IPS DF 19.7 (cell line): ENCODE measurements around the gene KIF26B.
"Not testable (repeated sequence)": the region's sequence is repeated elsewhere in the genome, so short reads cannot be mapped to it uniquely, and the experiment has no call there.

Experiments
- DNase-seq: peaks from one replicate; pipeline ENCODE4 v3.0.0-alpha.2; 2013; ENCODE audit warnings: low read depth, low spot score

Gene KIF26B

DNA sequence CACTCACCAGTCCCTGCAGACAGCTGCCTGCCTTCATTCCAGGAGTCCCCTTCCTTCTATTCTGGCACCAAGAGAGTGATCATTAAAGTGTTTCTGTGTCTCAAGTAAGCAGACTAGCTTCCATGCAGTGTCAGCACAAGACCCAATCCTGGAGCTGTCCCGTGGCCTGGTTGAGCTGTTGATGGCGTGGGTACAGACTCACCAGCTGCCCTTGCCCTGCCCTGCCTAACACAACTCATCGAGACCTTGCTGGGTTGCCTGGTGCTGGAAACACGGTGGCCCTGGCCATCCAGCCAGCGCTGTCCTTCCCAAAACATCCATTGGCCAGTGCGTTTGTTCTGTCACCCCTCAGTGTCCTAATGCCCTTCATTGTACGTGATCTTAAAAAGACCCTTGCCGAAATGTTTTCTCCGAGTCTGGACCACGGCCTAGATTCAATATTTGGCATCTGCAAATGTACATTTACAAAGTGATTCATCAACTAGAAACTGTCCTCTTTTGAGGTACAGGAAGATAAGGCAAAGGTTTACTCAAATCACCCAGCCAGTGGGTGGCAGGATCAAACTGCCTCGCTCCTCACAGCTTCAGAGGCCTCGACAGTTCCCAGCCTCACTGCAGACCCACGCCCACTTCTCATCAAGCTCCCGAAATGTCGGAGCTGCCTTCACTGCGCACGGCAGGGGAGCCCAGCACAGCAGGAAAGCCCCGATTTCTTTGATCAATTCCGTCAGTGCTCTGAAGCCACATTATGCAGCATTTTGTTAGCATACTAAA lies 494.2 kb downstream of the KIF26B start:
- DNase-seq = no peak

DNA sequence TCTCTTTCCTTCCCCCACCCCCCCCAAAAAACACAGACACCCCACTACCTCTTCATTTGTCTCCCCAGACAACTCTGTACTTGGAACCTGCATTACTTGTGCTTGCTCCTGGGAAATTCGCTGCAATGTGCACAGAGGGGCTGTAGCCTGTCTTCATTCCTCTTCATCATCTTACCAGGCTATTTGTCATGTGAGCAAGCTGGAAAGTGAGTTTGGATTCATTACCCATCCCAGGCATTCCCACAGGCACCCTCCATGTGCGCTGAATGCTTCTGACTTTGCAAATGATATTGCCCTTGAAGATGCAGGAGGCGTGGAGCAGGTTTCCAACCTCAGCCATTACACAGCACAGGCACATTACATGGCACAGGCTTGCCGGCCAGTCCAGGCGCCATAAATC lies 494.9 kb downstream of the KIF26B start:
- no peak for DNase-seq

DNA sequence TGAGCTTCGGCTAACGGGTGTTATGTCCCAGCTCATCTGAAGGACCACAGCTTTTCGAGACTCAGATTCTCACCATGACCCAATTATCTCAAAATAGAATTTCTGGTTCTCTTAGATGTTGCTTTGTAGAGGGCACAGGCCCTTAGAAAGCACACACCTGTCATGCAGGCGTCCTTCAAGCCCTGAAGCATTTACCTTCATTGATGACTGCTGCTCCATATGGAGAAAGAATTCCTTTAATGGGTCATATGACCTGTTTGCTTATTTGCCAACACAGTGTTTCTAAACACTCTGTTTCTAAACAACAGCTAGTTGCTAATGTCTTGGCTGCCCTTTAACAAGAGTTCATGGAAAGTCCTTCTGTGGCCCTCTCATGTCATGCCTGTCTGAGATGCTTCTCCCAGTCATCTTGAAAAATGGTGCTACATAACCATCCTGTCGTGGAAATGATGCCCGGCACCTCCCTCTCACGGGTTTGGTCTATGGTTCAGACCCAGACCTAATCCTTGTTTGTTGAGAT lies 495.7 kb downstream of the KIF26B start:
- no peak for DNase-seq

DNA sequence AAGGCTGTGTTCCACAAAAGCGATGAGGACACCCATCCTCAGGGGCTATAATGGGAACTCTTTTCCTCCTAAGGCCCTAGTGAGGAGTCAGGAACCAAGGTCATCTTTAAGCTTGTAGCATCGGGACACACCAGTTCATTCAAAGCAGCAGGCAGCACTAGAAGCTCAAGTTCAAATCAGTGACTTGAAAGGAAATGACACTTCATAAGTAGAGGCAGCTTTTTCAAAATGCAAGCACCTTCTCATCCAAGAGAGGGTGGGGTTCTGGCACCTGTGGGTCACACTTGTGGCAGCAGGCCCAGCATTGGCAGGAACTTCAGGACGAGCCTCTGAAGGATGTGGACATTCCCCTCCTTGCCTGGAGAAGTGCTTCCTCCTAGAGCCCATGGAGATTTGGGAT lies 496.3 kb downstream of the KIF26B start:
- no peak for DNase-seq

DNA sequence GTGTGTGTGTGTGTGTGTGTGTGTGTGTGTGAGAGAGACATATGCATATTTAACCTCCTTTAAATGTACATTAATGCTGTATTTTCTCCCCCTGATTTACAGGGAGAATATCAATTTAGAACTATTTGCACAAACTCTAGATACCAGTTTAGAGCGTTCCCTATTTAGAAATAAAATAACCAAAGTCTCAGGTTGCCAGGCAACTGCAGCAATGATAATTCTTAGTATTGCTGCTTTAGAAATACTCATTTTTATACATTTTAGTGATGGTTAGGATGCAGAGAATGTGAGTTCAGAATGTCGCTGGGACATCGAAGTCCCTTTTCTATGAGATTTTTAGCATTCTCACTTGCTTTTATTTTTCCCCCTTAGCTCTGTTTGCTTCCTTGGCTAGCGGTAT lies 497.3 kb downstream of the KIF26B start:
- DNase-seq = no peak

DNA sequence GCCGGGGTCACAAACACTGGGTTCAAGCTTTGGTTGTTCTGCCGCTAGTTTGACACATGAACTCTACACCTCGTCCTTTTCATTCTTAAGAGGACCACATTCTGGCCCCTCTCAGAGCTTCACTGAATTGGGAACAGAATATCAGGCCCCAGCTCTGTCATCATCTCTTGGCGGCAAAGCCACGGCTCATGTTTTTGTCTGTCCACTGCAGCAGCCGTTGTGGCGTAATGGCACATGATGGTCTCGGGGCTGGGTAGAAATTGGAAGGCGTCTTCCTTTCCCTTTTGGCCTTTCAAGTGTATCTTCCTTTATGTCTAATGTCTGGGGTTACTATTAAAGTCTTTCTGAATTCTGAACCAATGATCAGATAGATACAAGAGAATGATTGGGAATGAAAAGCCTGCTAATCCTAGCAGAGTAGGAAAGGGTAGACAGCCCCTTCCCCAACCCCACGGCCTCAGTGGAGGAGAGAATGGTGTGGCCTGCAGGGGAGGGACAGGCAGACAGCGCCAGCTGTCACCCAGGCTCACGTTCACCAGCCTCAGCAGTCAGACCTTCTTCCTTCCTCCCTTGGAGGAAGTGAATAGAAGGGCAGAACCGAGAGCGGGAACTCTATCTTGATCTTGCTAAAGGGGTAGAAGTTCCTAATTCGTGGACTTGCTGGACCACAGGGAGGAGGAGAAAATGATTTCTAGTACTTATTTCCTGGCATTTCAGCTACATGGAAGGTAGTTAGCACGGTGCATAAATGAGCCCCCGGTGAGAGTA lies 498.1 kb downstream of the KIF26B start:
- no peak for DNase-seq

DNA sequence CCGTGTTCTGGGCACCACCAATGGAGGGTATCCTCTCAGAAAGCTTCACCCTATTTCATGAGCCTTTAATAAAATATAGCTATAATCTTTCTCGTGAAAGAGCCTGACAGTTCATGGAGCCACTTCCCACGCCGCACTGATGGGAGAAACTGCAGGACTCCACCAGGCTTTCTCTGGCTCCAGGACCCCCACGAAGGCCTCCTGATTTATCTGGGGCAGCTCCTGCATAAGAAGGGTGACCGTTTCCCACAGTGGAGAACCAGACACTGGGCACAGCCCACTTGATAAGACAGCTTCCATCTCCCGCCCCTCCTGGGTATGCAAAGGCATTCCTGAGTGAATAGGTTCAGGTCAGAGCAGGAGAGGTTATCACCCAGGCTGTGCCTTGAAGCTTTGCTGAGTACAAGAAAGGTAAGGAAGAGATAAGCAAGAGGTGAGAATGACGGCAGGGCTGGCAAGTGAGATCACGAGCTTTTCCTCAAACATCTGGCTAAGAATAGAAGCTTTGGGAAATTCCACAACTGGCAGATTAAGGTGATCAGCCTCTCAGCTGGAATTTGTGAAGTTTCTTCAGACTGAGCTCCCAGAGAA lies 499.8 kb downstream of the KIF26B start:
- DNase-seq = no peak

DNA sequence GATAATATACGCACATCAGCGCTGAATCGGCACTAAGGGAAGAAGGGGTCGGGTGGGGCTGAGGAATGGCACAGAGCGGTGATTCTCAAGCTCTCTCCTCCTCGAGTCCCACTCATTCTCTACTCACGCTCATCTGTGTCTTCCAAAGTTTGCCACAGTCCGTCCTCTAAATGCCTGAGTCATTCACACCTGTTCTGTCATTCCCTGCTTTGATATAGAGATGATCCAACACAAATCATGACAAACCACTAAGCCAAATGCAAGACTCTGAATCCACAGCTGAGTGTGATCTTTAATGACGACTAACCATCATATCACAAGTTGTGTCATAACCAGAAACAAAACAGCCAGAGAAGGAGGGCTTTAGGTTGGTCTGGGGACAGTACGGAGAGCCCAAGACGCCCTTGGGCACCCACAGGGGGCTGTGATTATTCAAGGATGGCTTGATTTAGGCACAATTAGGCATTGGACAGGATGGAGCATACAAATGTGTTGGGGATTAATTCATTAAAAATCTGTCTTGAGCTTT lies 501.5 kb downstream of the KIF26B start:
- DNase-seq = no peak

DNA sequence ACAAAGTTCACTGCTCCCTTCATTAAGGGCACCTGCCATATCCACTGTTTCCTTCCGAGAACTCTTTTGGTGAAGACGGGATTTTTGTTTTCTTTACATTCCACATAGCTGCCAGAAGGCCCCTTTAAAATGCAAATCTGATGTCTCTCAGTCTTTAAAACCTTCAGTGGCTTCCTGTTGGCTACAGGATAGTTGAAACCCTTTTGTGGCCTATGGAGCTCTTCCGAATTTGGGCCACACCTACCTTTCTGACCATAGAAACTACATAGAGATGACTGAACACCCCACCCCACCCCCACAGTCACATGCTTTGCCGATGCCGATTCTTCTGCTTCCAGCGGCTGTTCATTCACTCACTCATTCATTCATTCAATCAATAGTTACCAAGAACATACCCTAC lies 502.6 kb downstream of the KIF26B start:
- peak; percentile 20 for DNase-seq

DNA sequence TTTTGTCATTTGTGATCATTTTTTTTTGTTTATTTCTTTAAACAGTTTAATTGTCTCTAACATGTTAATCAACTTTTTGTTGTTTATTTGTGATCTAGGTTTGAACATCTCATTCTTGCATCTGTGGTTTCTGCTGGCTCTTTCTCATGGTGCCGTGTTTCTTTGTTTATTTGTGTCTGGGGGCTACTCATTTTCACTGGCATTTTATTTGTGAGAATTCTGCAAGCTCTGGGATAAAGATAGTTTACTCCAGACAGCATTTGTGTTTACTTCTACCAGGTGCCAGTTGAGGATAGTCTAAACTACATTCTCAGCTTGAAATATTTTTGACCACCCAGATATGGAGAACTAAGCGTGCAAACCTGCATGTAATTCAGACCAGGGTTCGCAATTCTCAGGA lies 508.6 kb downstream of the KIF26B start:
- DNase-seq = no peak

DNA sequence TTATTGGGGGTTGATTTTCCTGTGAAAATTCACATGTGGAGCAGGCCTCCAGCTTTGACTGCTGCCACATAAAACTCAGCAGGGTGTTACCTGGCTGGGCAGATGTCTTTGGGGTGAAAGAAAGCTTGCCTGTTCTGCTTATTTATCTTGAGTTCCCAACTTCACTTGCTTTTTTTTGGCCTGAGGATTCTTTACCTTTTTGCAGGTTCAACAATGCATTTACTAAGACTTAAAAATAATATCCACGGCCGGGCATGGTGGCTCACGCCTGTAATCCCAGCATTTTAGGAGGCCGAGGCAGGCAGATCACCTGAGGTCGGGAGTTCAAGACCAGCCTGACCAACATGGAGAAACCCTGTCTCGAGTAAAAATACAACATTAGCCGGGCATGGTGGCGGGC lies 509.1 kb downstream of the KIF26B start:
- no peak for DNase-seq

DNA sequence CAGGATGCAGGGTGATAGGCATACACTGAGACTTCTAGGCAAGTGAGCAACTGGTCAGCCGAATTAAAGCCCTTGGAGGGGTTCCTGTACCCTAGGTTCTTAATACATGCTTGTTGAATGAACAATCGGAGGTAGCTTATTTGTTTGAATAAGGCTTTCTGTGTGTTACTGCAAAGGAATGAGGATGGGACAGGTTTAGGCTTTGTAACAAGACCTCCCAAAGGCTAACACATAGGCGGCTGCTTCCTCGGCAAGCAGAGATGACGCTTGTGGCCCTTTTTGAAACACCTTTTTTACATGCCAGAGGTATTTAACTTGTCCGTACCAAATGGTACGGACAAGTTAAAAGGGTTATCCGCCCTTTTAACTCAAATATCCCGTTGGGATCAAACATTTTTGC lies 511.6 kb downstream of the KIF26B start:
- DNase-seq = no peak

DNA sequence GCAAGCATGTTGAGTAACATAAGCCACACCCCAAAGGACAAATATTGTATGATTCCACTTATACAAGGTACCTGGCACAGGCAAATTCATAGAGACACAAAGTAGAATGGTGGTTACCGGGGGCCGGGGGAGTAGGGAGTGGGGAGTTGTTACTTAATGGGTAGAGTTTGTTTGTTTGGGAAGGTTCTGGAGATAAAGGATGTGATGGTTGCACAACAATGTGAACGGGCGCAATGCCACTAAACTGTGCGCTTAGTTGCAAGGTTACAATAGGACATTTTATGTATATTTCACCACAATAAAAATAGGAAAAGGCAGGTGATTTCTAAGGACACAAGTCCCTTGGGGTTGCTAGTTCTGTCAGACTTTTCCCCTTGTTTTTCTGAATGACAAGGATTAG lies 516.6 kb downstream of the KIF26B start:
- no peak for DNase-seq

DNA sequence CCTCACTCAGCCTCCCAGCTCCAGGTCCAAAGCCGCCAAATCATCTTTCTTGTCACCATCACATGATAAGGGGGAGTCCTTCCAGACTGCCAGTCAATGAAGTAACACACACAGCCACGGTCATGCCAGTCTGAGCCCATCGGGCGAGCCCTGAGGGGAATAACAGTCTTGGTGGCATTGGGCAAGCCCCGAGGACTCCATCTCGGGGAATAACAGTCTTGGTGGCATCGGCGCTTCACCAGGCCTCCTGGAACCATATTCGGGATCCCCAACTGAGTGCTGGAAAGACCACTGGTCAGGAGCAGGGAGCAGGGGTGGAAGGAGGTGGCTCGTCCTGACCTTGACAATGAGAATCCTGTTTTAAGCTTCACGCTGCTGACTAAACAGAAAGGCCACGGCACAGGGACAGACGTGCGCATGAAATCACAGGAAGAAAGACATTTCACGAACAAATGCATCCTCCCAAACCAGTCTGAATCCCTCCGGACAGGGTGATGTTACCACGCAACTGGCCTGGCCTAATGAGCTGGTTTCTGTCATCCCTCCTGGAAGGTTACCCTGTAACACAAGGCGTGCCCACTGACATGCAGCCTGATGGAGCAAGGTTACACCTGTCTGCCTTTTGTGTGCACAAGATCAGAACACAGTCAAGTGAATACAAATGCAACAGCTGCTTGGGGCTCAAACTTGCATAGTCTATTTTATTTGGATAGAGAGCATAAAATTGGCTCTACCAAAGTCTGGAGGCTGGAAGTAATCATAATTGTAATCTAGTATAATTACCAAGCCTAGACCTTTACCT lies 517.4 kb downstream of the KIF26B start:
- no peak for DNase-seq

DNA sequence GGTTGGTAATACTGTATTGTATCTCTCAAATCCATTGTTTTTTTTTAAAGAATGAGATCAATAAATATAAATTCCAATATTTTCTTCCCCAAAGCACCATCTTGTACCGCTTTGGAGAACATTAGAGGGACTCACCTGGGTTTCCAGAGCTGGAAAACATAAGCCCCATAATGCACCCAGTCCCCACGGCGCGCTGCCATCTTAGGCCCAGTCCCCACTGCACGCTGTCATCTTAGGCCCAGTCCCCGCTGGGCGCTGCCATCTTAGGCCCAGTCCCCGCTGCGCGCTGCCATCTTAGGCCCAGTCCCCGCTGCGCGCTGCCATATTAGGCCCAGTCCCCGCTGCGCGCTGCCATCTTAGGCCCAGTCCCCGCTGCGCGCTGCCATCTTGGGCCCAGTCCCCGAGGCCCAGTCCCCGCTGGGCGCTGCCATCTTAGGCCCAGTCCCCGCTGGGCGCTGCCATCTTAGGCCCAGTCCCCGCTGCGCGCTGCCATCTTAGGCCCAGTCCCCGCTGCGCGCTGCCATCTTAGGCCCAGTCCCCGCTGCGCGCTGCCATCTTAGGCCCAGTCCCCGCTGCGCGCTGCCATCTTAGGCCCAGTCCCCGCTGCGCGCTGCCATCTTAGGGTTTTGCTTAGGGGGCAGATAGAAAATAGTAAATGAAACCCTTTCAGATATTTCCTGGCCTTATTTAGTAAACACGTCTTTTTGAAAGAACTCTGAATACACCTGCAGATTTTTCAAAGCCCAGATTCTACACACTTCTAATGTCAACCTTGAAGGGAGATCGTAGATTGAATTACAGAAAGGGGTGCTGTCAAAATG lies 518.3 kb downstream of the KIF26B start:
- not testable (repeated sequence) for DNase-seq

DNA sequence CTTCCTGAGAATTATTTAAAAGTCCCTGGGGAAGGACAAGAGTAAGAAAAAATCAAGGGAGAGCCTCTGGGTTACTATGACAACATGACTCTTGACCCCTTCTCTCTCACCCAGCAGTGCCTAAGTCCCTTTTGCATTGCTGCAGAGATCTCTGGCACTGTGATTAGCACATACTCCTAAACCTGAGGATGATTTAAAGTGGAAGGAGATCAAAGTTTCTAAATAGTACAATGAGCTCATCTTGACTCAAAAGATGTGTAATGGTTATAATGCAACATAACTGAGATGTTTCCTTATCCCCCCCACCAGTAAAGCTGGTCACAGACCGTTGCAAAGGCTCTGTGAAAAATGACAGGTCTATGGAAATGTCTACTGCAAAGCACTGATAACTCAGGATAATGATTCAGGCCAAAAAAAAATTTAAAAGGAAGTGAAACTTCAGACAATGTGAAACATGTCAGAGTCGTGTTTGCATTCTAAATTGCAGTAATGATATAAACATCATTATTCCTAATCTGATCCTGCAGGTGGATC lies 519.2 kb downstream of the KIF26B start:
- DNase-seq = no peak

DNA sequence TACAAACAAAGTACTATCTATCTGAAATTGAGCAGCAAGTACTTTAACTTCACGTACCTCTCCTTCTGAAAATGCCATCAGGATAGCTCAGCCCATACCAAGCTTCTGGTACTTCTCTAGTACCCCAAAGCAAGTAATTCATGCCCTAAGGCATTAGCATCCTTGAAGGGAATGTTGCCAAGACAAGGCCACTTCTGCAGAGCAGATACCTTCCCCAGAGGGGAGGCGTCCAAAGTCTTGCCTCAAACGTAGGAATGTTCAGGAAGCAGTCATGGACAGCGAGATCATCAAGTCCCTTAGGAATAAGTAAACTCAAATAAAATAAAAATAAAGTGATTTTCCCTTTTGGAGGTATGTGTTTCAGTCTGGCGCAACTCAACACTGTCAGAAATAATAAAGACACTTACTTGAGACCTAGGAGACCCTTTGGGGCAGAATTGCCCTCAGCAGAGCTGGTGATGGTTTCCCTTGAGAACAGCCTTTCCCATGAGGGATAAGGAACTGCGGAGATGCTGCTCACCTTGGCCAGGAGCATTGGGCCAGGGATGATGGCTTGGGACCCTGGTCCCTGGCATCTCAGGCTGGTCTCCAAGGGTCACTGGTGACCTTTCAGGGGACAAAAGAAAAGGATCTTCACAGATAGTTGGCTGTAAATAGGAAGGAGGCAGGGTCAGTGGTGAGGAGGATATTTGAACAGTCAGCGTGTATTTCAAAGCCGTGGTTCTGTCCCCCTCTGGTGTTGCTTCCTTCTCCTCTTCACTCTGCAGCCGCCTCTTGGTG lies 522.9 kb downstream of the KIF26B start:
- no peak for DNase-seq

DNA sequence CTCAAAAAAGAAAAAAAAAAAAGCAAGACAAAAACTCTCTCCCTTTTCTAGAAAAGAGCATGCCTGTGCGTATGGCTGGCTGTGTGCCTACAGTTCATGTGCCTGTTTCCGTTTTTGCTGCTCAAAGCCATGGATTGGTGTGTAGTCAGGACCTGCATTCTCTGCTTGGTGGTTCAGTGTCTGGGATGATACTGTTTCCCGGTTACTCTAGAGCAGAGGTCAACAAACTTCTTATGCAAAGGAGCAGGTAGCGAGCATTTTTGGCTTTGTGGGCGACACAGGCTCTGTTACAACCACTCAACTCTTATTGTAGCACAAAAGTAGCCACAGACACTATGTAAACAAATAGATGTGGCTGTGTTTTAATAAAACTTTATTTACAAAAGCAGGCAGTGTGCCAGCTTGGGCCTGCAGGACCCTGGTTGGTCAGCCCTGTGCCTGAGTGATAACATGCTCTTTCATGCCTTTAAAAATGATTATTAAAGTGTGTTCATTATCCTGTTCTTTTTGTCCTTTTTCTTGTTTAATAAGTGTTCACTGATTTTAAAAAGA lies 524.2 kb downstream of the KIF26B start:
- no peak for DNase-seq
